HEK293T (cell line): ENCODE results near the gene RAPGEF4.

Source experiments
- ARNT ChIP-seq: fragments of 450-650 bp; IDR thresholded peaks from 2 replicates; pipeline ENCODE4 v1.6.1; 2017; ENCODE audit warnings: mild to moderate bottlenecking
- BHLHE40 ChIP-seq: fragments of 450-650 bp; IDR thresholded peaks from 2 replicates; pipeline ENCODE4 v1.6.1; 2016; ENCODE audit warnings: mild to moderate bottlenecking, moderate library complexity, borderline replicate concordance
- CTBP1 ChIP-seq: fragments of 450-650 bp; IDR thresholded peaks from 2 replicates; pipeline ENCODE4 v1.6.1; 2016; ENCODE audit warnings: borderline replicate concordance
- FOXA1 ChIP-seq: fragments of 450-650 bp; IDR thresholded peaks from 2 replicates; pipeline ENCODE4 v1.6.1; 2016; ENCODE audit warnings: mild to moderate bottlenecking
- FOXM1 ChIP-seq: fragments of 450-650 bp; IDR thresholded peaks from 2 replicates; pipeline ENCODE4 v1.6.1; 2017; ENCODE audit warnings: mild to moderate bottlenecking, borderline replicate concordance
- NFRKB ChIP-seq: fragments of 450-650 bp; IDR thresholded peaks from 2 replicates; pipeline ENCODE4 v1.6.1; 2016; ENCODE audit warnings: mild to moderate bottlenecking, moderate library complexity
- SP1 ChIP-seq: fragments of 450-650 bp; IDR thresholded peaks from 2 replicates; pipeline ENCODE4 v1.6.1; 2017
- SUZ12 ChIP-seq: fragments of 450-650 bp; IDR thresholded peaks from 2 replicates; pipeline ENCODE4 v1.6.1; 2016; ENCODE audit warnings: mild to moderate bottlenecking
- TARDBP ChIP-seq: fragments of 450-650 bp; IDR thresholded peaks from 2 replicates; pipeline ENCODE4 v1.6.1; 2016
- ZNF384 ChIP-seq: fragments of 450-650 bp; IDR thresholded peaks from 2 replicates; pipeline ENCODE4 v1.6.1; 2016

DNA sequence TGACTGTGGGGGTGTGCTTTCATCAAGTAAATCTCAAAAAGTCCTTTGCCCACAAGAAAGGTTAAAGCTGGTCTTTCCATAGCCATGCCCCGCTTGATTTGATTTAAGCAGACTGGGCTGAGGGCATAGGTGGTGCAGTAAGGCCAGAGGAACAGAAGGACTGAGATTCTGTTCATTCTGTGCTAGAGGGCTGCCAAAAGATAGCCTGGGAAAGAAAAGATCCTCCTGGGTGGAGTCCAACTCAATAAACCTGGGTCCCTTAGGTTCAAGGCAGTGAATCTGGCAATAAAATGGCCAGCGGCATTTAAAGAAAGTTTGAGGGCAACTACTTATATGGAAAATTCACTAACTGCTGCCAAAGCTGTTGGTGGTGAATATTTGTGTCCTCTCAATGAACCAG is 280.8 kb downstream of the RAPGEF4 start:
- TF ChIP-seq SUZ12 (no peak), ZNF384 (no peak), FOXA1 (no peak), FOXM1 (no peak), NFRKB (no peak), TARDBP (no peak), CTBP1 (no peak), SP1 (no peak), BHLHE40 (no peak), ARNT (no peak)
